GM23338 (cell line): ENCODE data around the gene EFNA4. TPM values are rescaled to one million over a fixed set of nuclear protein-coding genes. Genes with fewer than 3 reads are reported as not detected.

ENCODE experiments used
- CREB1 ChIP-seq: fragments of 250-450 bp; sonication (Bioruptor Pico); IDR thresholded peaks from 2 replicates; pipeline ENCODE4 v1.5.0; 2020; ENCODE audit warnings: low read depth, mild to moderate bottlenecking, moderate library complexity
- EZH2 ChIP-seq: fragments of 200-600 bp; sonication (generic); IDR thresholded peaks from one replicate; pipeline ENCODE4 v1.8.0; 2017; ENCODE audit warnings: antibody characterized with exemption, mild to moderate bottlenecking, low read depth; ENCODE audit not compliant: unreplicated experiment
- EZH2phosphoT487 ChIP-seq: fragments of 200-600 bp; sonication (generic); IDR thresholded peaks from one replicate; pipeline ENCODE4 v1.8.1; 2018; ENCODE audit warnings: antibody characterized with exemption; ENCODE audit not compliant: unreplicated experiment
- JUNB ChIP-seq: IDR thresholded peaks from one replicate; pipeline ENCODE4 v1.6.1; 2016; ENCODE audit warnings: antibody characterized with exemption; ENCODE audit not compliant: unreplicated experiment
- POLR2AphosphoS5 ChIP-seq: IDR thresholded peaks from 2 replicates; pipeline ENCODE4 v1.6.1; 2016; ENCODE audit warnings: antibody characterized with exemption, low read depth
- polyA plus RNA-seq: library from polyadenylated mRNA; unstranded; fragments of >200 nt; fragmentation: Nextera tagmentation; extraction: Ambion mirVana; gene quantifications from 2 replicates; pipeline ENCODE4 v1.2.1, GENCODE V29; 2016
- total RNA-seq: library from RNA; depleted of rRNA; stranded (reverse); fragments of >200 nt; shearing (Covaris generic); gene quantifications from 2 replicates; pipeline ENCODE4 v1.2.3, GENCODE V29; 2014
- TF ChIP-seq, protein P1 (sequence below): fragments of 250-450 bp; sonication (Bioruptor Pico); IDR thresholded peaks from 2 replicates; pipeline ENCODE4 v1.5.0; 2020; ENCODE audit warnings: mild to moderate bottlenecking, moderate library complexity
- TF ChIP-seq, protein P2 (sequence below): IDR thresholded peaks from 2 replicates; pipeline ENCODE4 v1.6.1; 2016; ENCODE audit warnings: antibody characterized with exemption
- TF ChIP-seq, protein P3 (sequence below): IDR thresholded peaks from one replicate; pipeline ENCODE4 v1.6.1; 2018; ENCODE audit warnings: antibody characterized with exemption; ENCODE audit not compliant: unreplicated experiment

EFNA4 gene
- total and polyA plus RNA-seq, 2 experiments from 2014 or later = 11.1 to 22.9 TPM

DNA sequence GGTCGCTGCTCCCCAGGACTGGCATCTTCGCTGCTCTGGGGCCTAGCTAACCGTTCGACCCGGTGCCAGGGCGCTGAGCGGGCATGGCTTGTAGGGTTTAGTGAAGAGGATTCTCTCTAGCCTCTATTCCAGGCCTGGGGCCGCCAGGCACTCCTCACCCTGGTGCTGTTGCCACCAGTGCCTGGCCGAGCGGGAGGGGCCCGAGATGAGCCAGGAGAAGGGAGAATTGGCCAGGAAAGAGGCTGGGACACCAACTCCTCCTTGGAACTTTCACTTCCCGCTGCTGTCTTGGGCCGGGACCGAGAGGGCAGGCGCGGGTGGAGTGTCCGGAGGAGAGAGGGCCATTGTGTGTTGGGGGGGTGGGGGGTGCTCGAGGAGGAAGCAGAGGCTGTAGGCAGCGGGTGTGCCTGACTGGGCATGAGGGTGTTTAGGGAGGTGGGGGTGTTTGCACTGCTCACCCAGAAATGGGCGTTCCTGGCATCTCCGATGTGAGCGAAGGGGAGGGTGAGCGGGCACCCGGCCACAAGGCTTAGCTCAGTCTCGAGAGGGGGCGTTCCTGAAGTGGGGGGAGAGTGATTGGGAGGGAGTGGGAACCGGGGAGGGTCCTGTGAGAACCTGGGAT is 11.7 kb upstream of the EFNA4 start (continued):
- TF ChIP-seq, protein P1, sequence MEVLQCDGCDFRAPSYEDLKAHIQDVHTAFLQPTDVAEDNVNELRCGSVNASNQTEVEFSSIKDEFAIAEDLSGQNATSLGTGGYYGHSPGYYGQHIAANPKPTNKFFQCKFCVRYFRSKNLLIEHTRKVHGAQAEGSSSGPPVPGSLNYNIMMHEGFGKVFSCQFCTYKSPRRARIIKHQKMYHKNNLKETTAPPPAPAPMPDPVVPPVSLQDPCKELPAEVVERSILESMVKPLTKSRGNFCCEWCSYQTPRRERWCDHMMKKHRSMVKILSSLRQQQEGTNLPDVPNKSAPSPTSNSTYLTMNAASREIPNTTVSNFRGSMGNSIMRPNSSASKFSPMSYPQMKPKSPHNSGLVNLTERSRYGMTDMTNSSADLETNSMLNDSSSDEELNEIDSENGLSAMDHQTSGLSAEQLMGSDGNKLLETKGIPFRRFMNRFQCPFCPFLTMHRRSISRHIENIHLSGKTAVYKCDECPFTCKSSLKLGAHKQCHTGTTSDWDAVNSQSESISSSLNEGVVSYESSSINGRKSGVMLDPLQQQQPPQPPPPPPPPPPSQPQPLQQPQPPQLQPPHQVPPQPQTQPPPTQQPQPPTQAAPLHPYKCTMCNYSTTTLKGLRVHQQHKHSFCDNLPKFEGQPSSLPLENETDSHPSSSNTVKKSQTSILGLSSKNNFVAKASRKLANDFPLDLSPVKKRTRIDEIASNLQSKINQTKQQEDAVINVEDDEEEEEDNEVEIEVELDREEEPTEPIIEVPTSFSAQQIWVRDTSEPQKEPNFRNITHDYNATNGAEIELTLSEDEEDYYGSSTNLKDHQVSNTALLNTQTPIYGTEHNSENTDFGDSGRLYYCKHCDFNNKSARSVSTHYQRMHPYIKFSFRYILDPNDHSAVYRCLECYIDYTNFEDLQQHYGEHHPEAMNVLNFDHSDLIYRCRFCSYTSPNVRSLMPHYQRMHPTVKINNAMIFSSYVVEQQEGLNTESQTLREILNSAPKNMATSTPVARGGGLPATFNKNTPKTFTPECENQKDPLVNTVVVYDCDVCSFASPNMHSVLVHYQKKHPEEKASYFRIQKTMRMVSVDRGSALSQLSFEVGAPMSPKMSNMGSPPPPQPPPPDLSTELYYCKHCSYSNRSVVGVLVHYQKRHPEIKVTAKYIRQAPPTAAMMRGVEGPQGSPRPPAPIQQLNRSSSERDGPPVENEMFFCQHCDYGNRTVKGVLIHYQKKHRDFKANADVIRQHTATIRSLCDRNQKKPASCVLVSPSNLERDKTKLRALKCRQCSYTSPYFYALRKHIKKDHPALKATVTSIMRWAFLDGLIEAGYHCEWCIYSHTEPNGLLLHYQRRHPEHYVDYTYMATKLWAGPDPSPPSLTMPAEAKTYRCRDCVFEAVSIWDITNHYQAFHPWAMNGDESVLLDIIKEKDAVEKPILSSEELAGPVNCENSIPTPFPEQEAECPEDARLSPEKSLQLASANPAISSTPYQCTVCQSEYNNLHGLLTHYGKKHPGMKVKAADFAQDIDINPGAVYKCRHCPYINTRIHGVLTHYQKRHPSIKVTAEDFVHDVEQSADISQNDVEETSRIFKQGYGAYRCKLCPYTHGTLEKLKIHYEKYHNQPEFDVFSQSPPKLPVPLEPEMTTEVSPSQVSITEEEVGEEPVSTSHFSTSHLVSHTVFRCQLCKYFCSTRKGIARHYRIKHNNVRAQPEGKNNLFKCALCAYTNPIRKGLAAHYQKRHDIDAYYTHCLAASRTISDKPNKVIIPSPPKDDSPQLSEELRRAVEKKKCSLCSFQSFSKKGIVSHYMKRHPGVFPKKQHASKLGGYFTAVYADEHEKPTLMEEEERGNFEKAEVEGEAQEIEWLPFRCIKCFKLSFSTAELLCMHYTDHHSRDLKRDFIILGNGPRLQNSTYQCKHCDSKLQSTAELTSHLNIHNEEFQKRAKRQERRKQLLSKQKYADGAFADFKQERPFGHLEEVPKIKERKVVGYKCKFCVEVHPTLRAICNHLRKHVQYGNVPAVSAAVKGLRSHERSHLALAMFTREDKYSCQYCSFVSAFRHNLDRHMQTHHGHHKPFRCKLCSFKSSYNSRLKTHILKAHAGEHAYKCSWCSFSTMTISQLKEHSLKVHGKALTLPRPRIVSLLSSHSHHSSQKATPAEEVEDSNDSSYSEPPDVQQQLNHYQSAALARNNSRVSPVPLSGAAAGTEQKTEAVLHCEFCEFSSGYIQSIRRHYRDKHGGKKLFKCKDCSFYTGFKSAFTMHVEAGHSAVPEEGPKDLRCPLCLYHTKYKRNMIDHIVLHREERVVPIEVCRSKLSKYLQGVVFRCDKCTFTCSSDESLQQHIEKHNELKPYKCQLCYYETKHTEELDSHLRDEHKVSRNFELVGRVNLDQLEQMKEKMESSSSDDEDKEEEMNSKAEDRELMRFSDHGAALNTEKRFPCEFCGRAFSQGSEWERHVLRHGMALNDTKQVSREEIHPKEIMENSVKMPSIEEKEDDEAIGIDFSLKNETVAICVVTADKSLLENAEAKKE (CRISPR knock-in tag) = no peak
- TF ChIP-seq EZH2phosphoT487 = no peak
- TF ChIP-seq CREB1 (CRISPR knock-in tag) = no peak
- TF ChIP-seq, protein P2, sequence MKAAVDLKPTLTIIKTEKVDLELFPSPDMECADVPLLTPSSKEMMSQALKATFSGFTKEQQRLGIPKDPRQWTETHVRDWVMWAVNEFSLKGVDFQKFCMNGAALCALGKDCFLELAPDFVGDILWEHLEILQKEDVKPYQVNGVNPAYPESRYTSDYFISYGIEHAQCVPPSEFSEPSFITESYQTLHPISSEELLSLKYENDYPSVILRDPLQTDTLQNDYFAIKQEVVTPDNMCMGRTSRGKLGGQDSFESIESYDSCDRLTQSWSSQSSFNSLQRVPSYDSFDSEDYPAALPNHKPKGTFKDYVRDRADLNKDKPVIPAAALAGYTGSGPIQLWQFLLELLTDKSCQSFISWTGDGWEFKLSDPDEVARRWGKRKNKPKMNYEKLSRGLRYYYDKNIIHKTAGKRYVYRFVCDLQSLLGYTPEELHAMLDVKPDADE = no peak
- no peak for TF ChIP-seq JUNB
- no peak for TF ChIP-seq EZH2
- no peak for TF ChIP-seq POLR2AphosphoS5
- TF ChIP-seq, protein P3, sequence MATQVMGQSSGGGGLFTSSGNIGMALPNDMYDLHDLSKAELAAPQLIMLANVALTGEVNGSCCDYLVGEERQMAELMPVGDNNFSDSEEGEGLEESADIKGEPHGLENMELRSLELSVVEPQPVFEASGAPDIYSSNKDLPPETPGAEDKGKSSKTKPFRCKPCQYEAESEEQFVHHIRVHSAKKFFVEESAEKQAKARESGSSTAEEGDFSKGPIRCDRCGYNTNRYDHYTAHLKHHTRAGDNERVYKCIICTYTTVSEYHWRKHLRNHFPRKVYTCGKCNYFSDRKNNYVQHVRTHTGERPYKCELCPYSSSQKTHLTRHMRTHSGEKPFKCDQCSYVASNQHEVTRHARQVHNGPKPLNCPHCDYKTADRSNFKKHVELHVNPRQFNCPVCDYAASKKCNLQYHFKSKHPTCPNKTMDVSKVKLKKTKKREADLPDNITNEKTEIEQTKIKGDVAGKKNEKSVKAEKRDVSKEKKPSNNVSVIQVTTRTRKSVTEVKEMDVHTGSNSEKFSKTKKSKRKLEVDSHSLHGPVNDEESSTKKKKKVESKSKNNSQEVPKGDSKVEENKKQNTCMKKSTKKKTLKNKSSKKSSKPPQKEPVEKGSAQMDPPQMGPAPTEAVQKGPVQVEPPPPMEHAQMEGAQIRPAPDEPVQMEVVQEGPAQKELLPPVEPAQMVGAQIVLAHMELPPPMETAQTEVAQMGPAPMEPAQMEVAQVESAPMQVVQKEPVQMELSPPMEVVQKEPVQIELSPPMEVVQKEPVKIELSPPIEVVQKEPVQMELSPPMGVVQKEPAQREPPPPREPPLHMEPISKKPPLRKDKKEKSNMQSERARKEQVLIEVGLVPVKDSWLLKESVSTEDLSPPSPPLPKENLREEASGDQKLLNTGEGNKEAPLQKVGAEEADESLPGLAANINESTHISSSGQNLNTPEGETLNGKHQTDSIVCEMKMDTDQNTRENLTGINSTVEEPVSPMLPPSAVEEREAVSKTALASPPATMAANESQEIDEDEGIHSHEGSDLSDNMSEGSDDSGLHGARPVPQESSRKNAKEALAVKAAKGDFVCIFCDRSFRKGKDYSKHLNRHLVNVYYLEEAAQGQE = no peak
